Glutamatergic neuron (in vitro differentiated cells): ENCODE measurements around the gene ANTKMT. TPM values are rescaled to one million over a fixed set of nuclear protein-coding genes. Genes with fewer than 3 reads are reported as not detected.

Source experiments
- DNase-seq: peaks from one replicate; pipeline ENCODE4 v3.0.0; 2022
- H3K27ac Mint-ChIP-seq: one replicate; pipeline ENCODE4 v1.8.0; 2020; ENCODE audit warnings: mild to moderate bottlenecking, mixed read lengths, inconsistent platforms; ENCODE audit not compliant: unreplicated experiment
- H3K27me3 Mint-ChIP-seq: one replicate; pipeline ENCODE4 v1.8.0; 2020; ENCODE audit warnings: mild to moderate bottlenecking, moderate library complexity, mixed read lengths, inconsistent platforms; ENCODE audit not compliant: unreplicated experiment
- H3K36me3 Mint-ChIP-seq: one replicate; pipeline ENCODE4 v1.8.0; 2020; ENCODE audit warnings: mild to moderate bottlenecking, mixed read lengths, inconsistent platforms; ENCODE audit not compliant: unreplicated experiment
- H3K4me1 Mint-ChIP-seq: one replicate; pipeline ENCODE4 v1.8.0; 2020; ENCODE audit warnings: mild to moderate bottlenecking, low read depth, mixed read lengths, inconsistent platforms; ENCODE audit not compliant: unreplicated experiment
- H3K4me3 Mint-ChIP-seq: one replicate; pipeline ENCODE4 v1.8.0; 2020; ENCODE audit warnings: mild to moderate bottlenecking, mixed read lengths, inconsistent platforms; ENCODE audit not compliant: unreplicated experiment
- H3K9me3 Mint-ChIP-seq: one replicate; pipeline ENCODE4 v1.8.0; 2020; ENCODE audit warnings: mild to moderate bottlenecking, moderate library complexity, mixed read lengths, inconsistent platforms; ENCODE audit not compliant: unreplicated experiment
- CTCF ChIP-seq: fragments of 200-600 bp; sonication (generic); IDR thresholded peaks from one replicate; pipeline ENCODE4 v1.5.0; 2021; ENCODE audit not compliant: partially characterized antibody, unreplicated experiment
- total RNA-seq: library from RNA; stranded (reverse); fragmentation: NEBNext Ultra II Directional; extraction: Animal tissue kit (Norgen Biotek cat#: 25700); gene quantifications from one replicate; pipeline ENCODE4 v1.2.1, GENCODE V29; 2021; ENCODE audit not compliant: unreplicated experiment

The ANTKMT gene
- total RNA-seq, 1 donor from 2014 or later, result 61.1 TPM

GRCh38 chr16:684961-685696 is 35.8 kb upstream of the ANTKMT start:
- TF ChIP-seq CTCF, result no peak
- Mint-ChIP-seq H3K4me3 (no peak overlapping the region), H3K27me3 (peaks cover 13% of the 10 kb centered on the region), H3K36me3 (no peaks in the 10 kb centered on the region), H3K9me3 (peaks cover 5% of the 10 kb centered on the region), H3K27ac (no peak overlapping the region), H3K4me1 (peaks cover 11% of the 10 kb centered on the region)
- DNase-seq, result no peak

GRCh38 chr16:685967-686366 is 35.0 kb upstream of the ANTKMT start:
- H3K9me3 Mint-ChIP-seq, result peaks cover 9% of the 10 kb centered on the region
- peaks cover 10% of the 10 kb centered on the region for H3K4me1 Mint-ChIP-seq
- H3K27me3 Mint-ChIP-seq, result peaks cover 16% of the 10 kb centered on the region
- H3K4me3 Mint-ChIP-seq, result no peak overlapping the region
- no peak overlapping the region for H3K27ac Mint-ChIP-seq
- no peaks in the 10 kb centered on the region for H3K36me3 Mint-ChIP-seq
- peak; percentile 67 for DNase-seq
- TF ChIP-seq CTCF, result peak; percentile 59

GRCh38 chr16:686459-687260 is 34.3 kb upstream of the ANTKMT start:
- no peak overlapping the region for H3K4me3 Mint-ChIP-seq
- TF ChIP-seq CTCF, result no peak

GRCh38 chr16:687499-687898 is 33.4 kb upstream of the ANTKMT start:
- Mint-ChIP-seq H3K4me1 (peaks cover 3% of the 10 kb centered on the region), H3K9me3 (peaks cover 12% of the 10 kb centered on the region), H3K36me3 (no peaks in the 10 kb centered on the region), H3K27ac (no peak overlapping the region), H3K4me3 (no peak overlapping the region), H3K27me3 (peaks cover 16% of the 10 kb centered on the region)
- DNase-seq, result no peak
- TF ChIP-seq CTCF, result no peak

More at GRCh38 chr16:686459-687260, 34.3 kb upstream of the ANTKMT start:
- H3K9me3 Mint-ChIP-seq, result peaks cover 12% of the 10 kb centered on the region
- H3K27ac Mint-ChIP-seq, result no peak overlapping the region
- DNase-seq, result no peak
- H3K27me3 Mint-ChIP-seq, result peaks cover 18% of the 10 kb centered on the region
- peaks cover 6% of the 10 kb centered on the region for H3K4me1 Mint-ChIP-seq
- H3K36me3 Mint-ChIP-seq, result no peaks in the 10 kb centered on the region
